Gastrocnemius medialis (tissue), 4 donors: Measurements from ENCODE around the gene UPK3BL1.
"Not testable (repeated sequence)": the region's sequence is repeated elsewhere in the genome, so short reads cannot be mapped to it uniquely, and the experiment has no call there.

Experiments used
- POLR2A ChIP-seq, 2 donors: fragments of 450-650 bp; IDR thresholded peaks; one replicate each; pipeline ENCODE4 v1.6.1; 2017; ENCODE audit warnings: antibody characterized with exemption in 2 of 2, mild to moderate bottlenecking in 2 of 2, moderate library complexity in 2 of 2
- TF ChIP-seq, protein P1 (sequence below), 5 experiments: fragments of 450-650 bp in 3 of 5; fragments of 200-600 bp in 2 of 5; sonication (generic) in 2 of 5; IDR thresholded peaks in 4 of 5; conservative IDR thresholded peaks in 1 of 5; 1 replicate in 4 of 5; 2 replicates in 1 of 5; pipeline ENCODE4 v1.5.1; 2016 to 2019; ENCODE audit warnings: antibody characterized with exemption in 5 of 5, mild to moderate bottlenecking in 3 of 5, moderate library complexity in 3 of 5

DNA sequence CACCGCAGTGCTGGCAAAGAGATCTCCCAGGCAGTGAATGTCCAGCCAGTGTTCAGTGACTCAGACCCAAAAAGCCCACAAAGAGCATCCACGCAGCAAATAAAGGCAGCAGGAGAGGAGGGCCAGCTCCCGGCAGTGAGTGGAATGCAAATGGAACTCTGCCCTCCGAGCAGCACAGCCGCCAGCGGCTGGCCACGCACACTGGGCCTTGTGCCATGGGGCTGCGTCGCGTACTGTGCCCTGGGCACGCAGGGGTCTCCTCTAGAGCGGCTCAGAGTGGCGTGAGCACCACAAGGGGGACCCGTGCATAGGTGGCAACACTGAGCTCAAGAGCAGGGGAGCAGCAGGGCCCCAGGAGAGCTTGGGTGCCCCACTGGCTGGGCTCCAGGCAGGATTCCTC, 24.9 kb upstream of the UPK3BL1 start:
- TF ChIP-seq, protein P1, sequence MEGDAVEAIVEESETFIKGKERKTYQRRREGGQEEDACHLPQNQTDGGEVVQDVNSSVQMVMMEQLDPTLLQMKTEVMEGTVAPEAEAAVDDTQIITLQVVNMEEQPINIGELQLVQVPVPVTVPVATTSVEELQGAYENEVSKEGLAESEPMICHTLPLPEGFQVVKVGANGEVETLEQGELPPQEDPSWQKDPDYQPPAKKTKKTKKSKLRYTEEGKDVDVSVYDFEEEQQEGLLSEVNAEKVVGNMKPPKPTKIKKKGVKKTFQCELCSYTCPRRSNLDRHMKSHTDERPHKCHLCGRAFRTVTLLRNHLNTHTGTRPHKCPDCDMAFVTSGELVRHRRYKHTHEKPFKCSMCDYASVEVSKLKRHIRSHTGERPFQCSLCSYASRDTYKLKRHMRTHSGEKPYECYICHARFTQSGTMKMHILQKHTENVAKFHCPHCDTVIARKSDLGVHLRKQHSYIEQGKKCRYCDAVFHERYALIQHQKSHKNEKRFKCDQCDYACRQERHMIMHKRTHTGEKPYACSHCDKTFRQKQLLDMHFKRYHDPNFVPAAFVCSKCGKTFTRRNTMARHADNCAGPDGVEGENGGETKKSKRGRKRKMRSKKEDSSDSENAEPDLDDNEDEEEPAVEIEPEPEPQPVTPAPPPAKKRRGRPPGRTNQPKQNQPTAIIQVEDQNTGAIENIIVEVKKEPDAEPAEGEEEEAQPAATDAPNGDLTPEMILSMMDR (IDR thresholded peaks at IDR 0.05 in 4 of 5, conservative IDR thresholded peaks at IDR 0.05 in 1 of 5), result not testable (repeated sequence)
- not testable (repeated sequence) for TF ChIP-seq POLR2A (IDR thresholded peaks at IDR 0.05)
